Smooth muscle cell (in vitro differentiated cells): ENCODE data around the gene MSMP. TPM values are rescaled to one million over a fixed set of nuclear protein-coding genes. Genes with fewer than 3 reads are reported as not detected.

Source experiments
- DNase-seq: peaks from one replicate; lab custom pipeline; 2025; ENCODE audit not compliant: unreplicated experiment; lab: John Stamatoyannopoulos, UW
- H2AFZ ChIP-seq: fragments of 200-600 bp; sonication (generic); 2 replicates; pipeline ENCODE4 v1.6.0; 2016; ENCODE audit warnings: antibody characterized with exemption, low read depth, mild to moderate bottlenecking
- H3F3A ChIP-seq: fragments of 200-600 bp; sonication (generic); 2 replicates; pipeline ENCODE4 v1.6.0; 2017; ENCODE audit warnings: antibody characterized with exemption, low read depth
- H3K27ac ChIP-seq: fragments of 200-600 bp; sonication (generic); 2 replicates; pipeline ENCODE4 v1.5.1; 2016; ENCODE audit warnings: low read depth, mild to moderate bottlenecking
- H3K27me3 ChIP-seq: fragments of 200-600 bp; sonication (generic); 2 replicates; pipeline ENCODE4 v1.6.1; 2016; ENCODE audit warnings: low read depth, mild to moderate bottlenecking
- H3K36me3 ChIP-seq: fragments of 200-600 bp; sonication (generic); 2 replicates; pipeline ENCODE4 v1.5.1; 2016; ENCODE audit warnings: low read depth
- H3K4me1 ChIP-seq: fragments of 200-600 bp; sonication (generic); 2 replicates; pipeline ENCODE4 v1.5.1; 2016; ENCODE audit warnings: low read depth
- H3K4me2 ChIP-seq: fragments of 200-600 bp; sonication (generic); 2 replicates; pipeline ENCODE4 v1.6.0; 2016; ENCODE audit warnings: mild to moderate bottlenecking
- H3K4me3 ChIP-seq: fragments of 200-600 bp; sonication (generic); 2 replicates; pipeline ENCODE4 v1.5.1; 2016; ENCODE audit warnings: mild to moderate bottlenecking
- H3K79me2 ChIP-seq: fragments of 200-600 bp; sonication (generic); 2 replicates; pipeline ENCODE4 v1.6.0; 2016; ENCODE audit warnings: low read depth, mild to moderate bottlenecking
- H3K9ac ChIP-seq: fragments of 200-600 bp; sonication (generic); 2 replicates; pipeline ENCODE4 v1.6.0; 2016; ENCODE audit warnings: low read depth
- H3K9me3 ChIP-seq: fragments of 200-600 bp; sonication (generic); replicated peaks from 2 replicates; pipeline ENCODE4 v1.5.1; 2016; ENCODE audit warnings: low read depth
- H4K20me1 ChIP-seq: fragments of 200-600 bp; sonication (generic); 2 replicates; pipeline ENCODE4 v1.6.0; 2016; ENCODE audit warnings: low read depth
- WGBS: methylation state at CpG from one replicate; pipeline ENCODE4 v1.1.7; 2016; ENCODE audit warnings: low lambda C conversion rate; 5-methylcytosine and 5-hydroxymethylcytosine counted together
- polyA plus RNA-seq: library from polyadenylated mRNA; unstranded; fragments of >200 nt; fragmentation: Nextera tagmentation; extraction: Ambion mirVana; gene quantifications from 2 replicates; pipeline ENCODE4 v1.2.1, GENCODE V29; 2016
- total RNA-seq: library from RNA; depleted of rRNA; stranded (reverse); fragments of >200 nt; gene quantifications from 2 replicates; pipeline ENCODE4 v1.2.3, GENCODE V29; 2014
- TF ChIP-seq, protein P1 (sequence below): fragments of 200-600 bp; sonication (generic); IDR thresholded peaks from 2 replicates; pipeline ENCODE4 v1.5.1; 2017; ENCODE audit warnings: borderline replicate concordance, mild to moderate bottlenecking, antibody characterized with exemption; ENCODE audit not compliant: insufficient read depth, poor library complexity, severe bottlenecking

MSMP gene
- total and polyA plus RNA-seq, 2 experiments from 2014 or later = not detected

DNA sequence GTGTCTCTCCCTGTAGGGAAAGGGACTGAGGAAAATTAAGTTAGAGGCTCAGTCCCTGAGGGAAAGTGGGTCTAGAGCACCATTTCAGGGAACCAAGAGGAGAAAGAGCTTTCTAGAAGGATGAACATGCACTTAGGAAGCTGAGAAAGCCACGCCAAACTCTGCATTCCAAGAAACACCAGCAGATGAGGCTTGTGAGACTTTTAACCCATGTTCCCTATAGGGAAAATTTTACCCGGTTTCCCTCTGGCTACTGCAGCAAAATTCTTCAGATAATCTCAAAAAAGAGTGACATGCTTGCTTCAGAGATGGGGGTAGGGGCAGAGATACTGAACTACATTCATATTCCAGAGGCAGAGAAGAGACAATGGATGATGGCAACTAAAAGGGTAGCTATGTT lies 30.6 kb downstream of the MSMP start:
- no peak overlapping the region for H3K4me3 ChIP-seq
- DNase-seq = no peak
- H3K4me2 ChIP-seq = no peak overlapping the region
- H3K79me2 ChIP-seq = peaks cover 53% of the 10 kb centered on the region
- H3K27me3 ChIP-seq = no peaks in the 10 kb centered on the region
- peaks cover 17% of the 10 kb centered on the region for H3K36me3 ChIP-seq
- TF ChIP-seq, protein P1, sequence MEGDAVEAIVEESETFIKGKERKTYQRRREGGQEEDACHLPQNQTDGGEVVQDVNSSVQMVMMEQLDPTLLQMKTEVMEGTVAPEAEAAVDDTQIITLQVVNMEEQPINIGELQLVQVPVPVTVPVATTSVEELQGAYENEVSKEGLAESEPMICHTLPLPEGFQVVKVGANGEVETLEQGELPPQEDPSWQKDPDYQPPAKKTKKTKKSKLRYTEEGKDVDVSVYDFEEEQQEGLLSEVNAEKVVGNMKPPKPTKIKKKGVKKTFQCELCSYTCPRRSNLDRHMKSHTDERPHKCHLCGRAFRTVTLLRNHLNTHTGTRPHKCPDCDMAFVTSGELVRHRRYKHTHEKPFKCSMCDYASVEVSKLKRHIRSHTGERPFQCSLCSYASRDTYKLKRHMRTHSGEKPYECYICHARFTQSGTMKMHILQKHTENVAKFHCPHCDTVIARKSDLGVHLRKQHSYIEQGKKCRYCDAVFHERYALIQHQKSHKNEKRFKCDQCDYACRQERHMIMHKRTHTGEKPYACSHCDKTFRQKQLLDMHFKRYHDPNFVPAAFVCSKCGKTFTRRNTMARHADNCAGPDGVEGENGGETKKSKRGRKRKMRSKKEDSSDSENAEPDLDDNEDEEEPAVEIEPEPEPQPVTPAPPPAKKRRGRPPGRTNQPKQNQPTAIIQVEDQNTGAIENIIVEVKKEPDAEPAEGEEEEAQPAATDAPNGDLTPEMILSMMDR = no peak
- WGBS = 88% methylated on average over 2 of the region's 2 CpGs
- no peak overlapping the region for H2AFZ ChIP-seq
- H4K20me1 ChIP-seq = peaks cover 41% of the 10 kb centered on the region
- H3K27ac ChIP-seq = no peak overlapping the region
- H3K9ac ChIP-seq = no peak overlapping the region
- H3K9me3 ChIP-seq = no peaks in the 10 kb centered on the region
- peaks cover 16% of the 10 kb centered on the region for H3K4me1 ChIP-seq
- H3F3A ChIP-seq = peaks cover under 1% of the 10 kb centered on the region

DNA sequence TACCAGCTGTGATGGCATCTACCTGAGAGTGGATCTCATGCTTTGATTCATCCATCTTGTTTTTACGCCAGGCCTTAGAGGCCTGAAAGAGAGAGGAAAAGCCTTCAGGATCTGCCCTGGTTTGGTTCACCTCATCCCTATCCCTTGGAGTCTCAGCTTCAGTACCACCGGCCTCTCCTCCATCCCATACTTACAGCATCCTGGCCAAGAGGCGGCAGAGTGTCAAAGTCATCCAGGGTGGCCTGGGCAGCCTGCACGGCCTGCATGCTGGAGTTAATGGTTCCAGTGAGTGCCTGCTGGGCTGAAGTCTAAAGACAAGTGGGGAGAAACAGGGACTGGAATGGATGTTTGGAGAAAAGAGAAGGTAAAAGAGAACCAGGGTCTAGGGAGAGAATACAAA lies 34.5 kb downstream of the MSMP start:
- Histone ChIP-seq H3K79me2 (peaks cover 17% of the 10 kb centered on the region), H3K4me3 (no peak overlapping the region), H4K20me1 (peaks cover 13% of the 10 kb centered on the region), H3K27ac (no peak overlapping the region), H3F3A (no peaks in the 10 kb centered on the region), H3K9me3 (no peaks in the 10 kb centered on the region), H3K27me3 (no peaks in the 10 kb centered on the region), H3K9ac (no peak overlapping the region), H2AFZ (no peak overlapping the region), H3K4me1 (no peaks in the 10 kb centered on the region), H3K4me2 (no peak overlapping the region), H3K36me3 (peaks cover 25% of the 10 kb centered on the region)
- 94% methylated on average over 4 of the region's 4 CpGs for WGBS
- no peak for DNase-seq
- TF ChIP-seq, protein P1 = no peak

GRCh38 chr9:35718721-35719511 lies 35.2 kb downstream of the MSMP start:
- no peak overlapping the region for H3K9ac ChIP-seq
- DNase-seq = no peak

More at GRCh38 chr9:35718721-35719511, 35.2 kb downstream of the MSMP start:
- Histone ChIP-seq H3K4me1 (no peaks in the 10 kb centered on the region), H3K79me2 (peaks cover 15% of the 10 kb centered on the region), H3K4me2 (no peak overlapping the region), H2AFZ (no peak overlapping the region), H3K4me3 (no peak overlapping the region), H3K36me3 (peaks cover 25% of the 10 kb centered on the region), H3K9me3 (no peaks in the 10 kb centered on the region), H3K27me3 (no peaks in the 10 kb centered on the region), H3K27ac (no peak overlapping the region), H3F3A (no peaks in the 10 kb centered on the region), H4K20me1 (peaks cover 17% of the 10 kb centered on the region)
- WGBS = 96% methylated on average over 15 of the region's 15 CpGs
- TF ChIP-seq, protein P1 = no peak
